Gastrocnemius medialis (tissue), 4 donors: ENCODE data around the gene QSOX2. TPM values are rescaled to one million over a fixed set of nuclear protein-coding genes. Genes with fewer than 3 reads are reported as not detected.

Source experiments
- ATAC-seq, 2 donors: fragments of 150-250 bp; one replicate each; pipeline ENCODE4 v1.9.1; 2016
- DNase-seq, 2 donors: peaks; one replicate each; pipeline ENCODE4 v3.0.0-alpha.2; 2019
- H3K27ac ChIP-seq, 4 donors: fragments of 200-600 bp; sonication (generic); 1 replicate in 1 of 4; 2 replicates in 3 of 4; pipeline ENCODE4 v1.5.1; 2016 to 2018; ENCODE audit warnings: mild to moderate bottlenecking in 2 of 4, moderate library complexity in 1 of 4
- H3K27me3 ChIP-seq, 3 donors: fragments of 200-600 bp; sonication (generic) in 2 of 3; 1 replicate in 1 of 3; 2 replicates in 2 of 3; pipeline versions ENCODE4 v1.5.1 to v1.6.0; 2016 to 2019; ENCODE audit warnings: mild to moderate bottlenecking in 1 of 3, moderate library complexity in 1 of 3
- H3K36me3 ChIP-seq, 2 donors: fragments of 200-600 bp; sonication (generic) in 1 of 2; one replicate each; pipeline ENCODE4 v1.5.1; 2017 to 2018
- H3K4me1 ChIP-seq, 2 donors: fragments of 200-600 bp; sonication (generic) in 1 of 2; one replicate each; pipeline ENCODE4 v1.5.1; 2016 to 2017; ENCODE audit warnings: mild to moderate bottlenecking in 2 of 2
- H3K4me3 ChIP-seq, 4 donors: fragments of 200-600 bp; sonication (generic) in 3 of 4; 1 replicate in 1 of 4; 2 replicates in 3 of 4; pipeline ENCODE4 v1.5.1; 2016 to 2019; ENCODE audit warnings: mild to moderate bottlenecking in 2 of 4
- H3K9me3 ChIP-seq, 3 donors: fragments of 200-600 bp; sonication (generic) in 2 of 3; 1 replicate in 1 of 3; 2 replicates in 2 of 3; pipeline ENCODE4 v1.5.1; 2016 to 2019
- POLR2A ChIP-seq, 2 donors: fragments of 450-650 bp; IDR thresholded peaks; one replicate each; pipeline ENCODE4 v1.6.1; 2017; ENCODE audit warnings: antibody characterized with exemption in 2 of 2, mild to moderate bottlenecking in 2 of 2, moderate library complexity in 2 of 2
- in situ Hi-C, 4 donors: fragments of 200-750 bp; cut with MboI; loops; one replicate each; pipeline versions ENCODE4 v1.15.0 to v1.8.0; 2017; ENCODE audit warnings: low sequenced_read_pairs in 4 of 4
- intact Hi-C: fragments of 100-400 bp; cut with DNase I; formaldehyde crosslinking; loops from one replicate; pipeline ENCODE4 v1.15.1; 2023; ENCODE audit warnings: low total_unique reads
- total RNA-seq, 4 donors: library from RNA; depleted of rRNA; stranded (reverse); fragments of >200 nt; gene quantifications; one replicate each; pipeline versions ENCODE4 v1.1.0 to v1.2.3, GENCODE V29; 2016
- TF ChIP-seq, protein P1 (sequence below), 5 experiments: fragments of 450-650 bp in 3 of 5; fragments of 200-600 bp in 2 of 5; sonication (generic) in 2 of 5; IDR thresholded peaks in 4 of 5; conservative IDR thresholded peaks in 1 of 5; 1 replicate in 4 of 5; 2 replicates in 1 of 5; pipeline ENCODE4 v1.5.1; 2016 to 2019; ENCODE audit warnings: antibody characterized with exemption in 5 of 5, mild to moderate bottlenecking in 3 of 5, moderate library complexity in 3 of 5

Gene QSOX2
- total RNA-seq, 4 donors from 2014 or later, result 3.3 to 5.8 (median 5.2) TPM

DNA sequence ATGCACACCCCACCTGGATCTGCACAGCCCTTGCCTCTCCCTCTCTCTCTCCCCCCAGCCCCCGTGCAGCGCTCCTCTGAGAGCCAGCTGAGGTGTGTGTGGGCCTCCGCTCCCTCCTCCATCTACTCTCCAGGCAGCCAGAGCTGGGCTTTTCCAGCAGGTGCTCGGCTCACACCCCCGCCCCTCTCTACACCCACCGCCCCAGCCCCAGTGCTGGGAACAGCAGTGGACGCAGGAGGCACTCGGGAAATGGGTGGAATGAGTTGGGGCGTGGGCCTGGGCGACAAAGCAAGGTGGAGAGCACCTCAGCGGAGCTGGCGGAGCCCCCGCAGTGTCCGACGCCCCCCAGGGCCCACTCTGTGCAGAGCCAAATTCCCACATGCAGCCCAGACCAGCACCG lies 27.3 kb downstream of the QSOX2 start:
- ATAC-seq, result no peak
- in situ Hi-C loops, result no loop called here
- intact Hi-C loops, result no loop called here
- no peak for DNase-seq
- H3K9me3 ChIP-seq, result no peaks in the 10 kb centered on the region
- H3K27me3 ChIP-seq, result no peaks in the 10 kb centered on the region
- no peak for TF ChIP-seq POLR2A (IDR thresholded peaks at IDR 0.05)
- TF ChIP-seq, protein P1, sequence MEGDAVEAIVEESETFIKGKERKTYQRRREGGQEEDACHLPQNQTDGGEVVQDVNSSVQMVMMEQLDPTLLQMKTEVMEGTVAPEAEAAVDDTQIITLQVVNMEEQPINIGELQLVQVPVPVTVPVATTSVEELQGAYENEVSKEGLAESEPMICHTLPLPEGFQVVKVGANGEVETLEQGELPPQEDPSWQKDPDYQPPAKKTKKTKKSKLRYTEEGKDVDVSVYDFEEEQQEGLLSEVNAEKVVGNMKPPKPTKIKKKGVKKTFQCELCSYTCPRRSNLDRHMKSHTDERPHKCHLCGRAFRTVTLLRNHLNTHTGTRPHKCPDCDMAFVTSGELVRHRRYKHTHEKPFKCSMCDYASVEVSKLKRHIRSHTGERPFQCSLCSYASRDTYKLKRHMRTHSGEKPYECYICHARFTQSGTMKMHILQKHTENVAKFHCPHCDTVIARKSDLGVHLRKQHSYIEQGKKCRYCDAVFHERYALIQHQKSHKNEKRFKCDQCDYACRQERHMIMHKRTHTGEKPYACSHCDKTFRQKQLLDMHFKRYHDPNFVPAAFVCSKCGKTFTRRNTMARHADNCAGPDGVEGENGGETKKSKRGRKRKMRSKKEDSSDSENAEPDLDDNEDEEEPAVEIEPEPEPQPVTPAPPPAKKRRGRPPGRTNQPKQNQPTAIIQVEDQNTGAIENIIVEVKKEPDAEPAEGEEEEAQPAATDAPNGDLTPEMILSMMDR (IDR thresholded peaks at IDR 0.05 in 4 of 5, conservative IDR thresholded peaks at IDR 0.05 in 1 of 5), result no peak
- H3K4me3 ChIP-seq, result no peak overlapping the region
- no peaks in the 10 kb centered on the region for H3K4me1 ChIP-seq
- H3K36me3 ChIP-seq, result peaks cover 0 to 63% of the 10 kb centered on the region in 2 donors
- H3K27ac ChIP-seq, result no peak overlapping the region

DNA sequence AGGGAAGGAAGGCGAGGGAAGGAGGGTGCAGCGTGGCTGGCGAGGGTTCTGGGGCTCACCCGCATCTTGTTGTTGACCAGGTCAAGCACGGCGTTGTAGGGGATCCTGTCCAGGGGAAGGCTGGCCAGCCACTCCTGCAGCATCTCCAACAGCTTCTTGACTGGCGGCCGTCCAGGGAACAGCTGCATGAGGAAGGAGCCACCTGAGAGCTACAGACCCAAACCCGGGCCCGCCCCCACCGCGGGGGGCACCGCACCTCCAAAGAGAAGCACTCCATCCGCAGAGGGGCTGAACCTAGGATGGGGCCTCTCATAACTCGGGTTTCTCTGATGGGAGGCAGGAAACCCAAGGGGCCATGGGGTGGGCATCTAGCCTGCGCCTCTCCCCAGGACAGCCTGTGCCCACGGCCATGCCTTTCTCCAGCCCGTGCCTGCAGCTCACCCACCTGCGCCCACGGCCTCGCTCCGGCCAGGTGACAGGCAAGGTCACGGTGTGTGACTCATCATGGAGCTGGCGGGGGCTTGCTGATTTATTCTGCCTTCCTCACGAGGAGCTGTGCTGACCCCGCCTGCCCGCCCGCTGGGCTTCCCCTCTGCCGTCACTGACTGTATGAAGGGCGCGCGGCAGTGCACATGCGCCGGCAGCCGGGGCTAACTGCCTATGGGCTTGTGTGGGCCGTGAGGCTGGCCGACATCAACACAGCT lies 28.9 kb downstream of the QSOX2 start:
- H3K9me3 ChIP-seq, result no peaks in the 10 kb centered on the region
- H3K4me3 ChIP-seq, result no peak overlapping the region
- H3K4me1 ChIP-seq, result no peaks in the 10 kb centered on the region
- TF ChIP-seq, protein P1 (IDR thresholded peaks at IDR 0.05 in 4 of 5, conservative IDR thresholded peaks at IDR 0.05 in 1 of 5), result no peak
- no peak for TF ChIP-seq POLR2A (IDR thresholded peaks at IDR 0.05)
- intact Hi-C loops (no loop called here), in situ Hi-C loops (no loop called here)
- H3K36me3 ChIP-seq, result peaks cover 0 to 62% of the 10 kb centered on the region in 2 donors
- DNase-seq, result no peak
- ATAC-seq, result no peak
- no peak overlapping the region for H3K27ac ChIP-seq
- H3K27me3 ChIP-seq, result no peaks in the 10 kb centered on the region

DNA sequence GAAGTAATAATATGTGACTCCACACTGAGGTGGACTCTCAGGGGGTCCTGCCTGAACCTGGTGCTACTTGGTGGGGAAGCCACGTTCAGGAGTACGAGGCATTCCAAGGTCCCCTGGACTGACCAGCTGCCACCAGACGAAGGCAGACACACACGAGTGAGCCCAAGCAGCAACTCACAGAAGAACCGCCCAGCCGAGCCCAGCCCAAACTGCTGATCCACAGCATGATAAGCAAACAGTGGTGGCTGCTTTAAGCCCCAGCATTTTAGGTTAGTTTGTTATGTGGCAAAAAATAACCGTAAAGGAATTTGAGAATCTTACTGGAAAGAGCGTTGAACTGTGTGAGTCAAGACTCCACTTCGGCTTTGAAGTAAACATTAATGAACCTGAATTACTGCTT lies 31.9 kb downstream of the QSOX2 start:
- Histone ChIP-seq H3K9me3 (no peaks in the 10 kb centered on the region), H3K4me1 (no peaks in the 10 kb centered on the region), H3K4me3 (no peak overlapping the region), H3K27me3 (no peaks in the 10 kb centered on the region), H3K27ac (no peak overlapping the region), H3K36me3 (peaks cover 0 to 75% of the 10 kb centered on the region in 2 donors)
- ATAC-seq (no peak), DNase-seq (no peak)
- no peak for TF ChIP-seq POLR2A (IDR thresholded peaks at IDR 0.05)
- TF ChIP-seq, protein P1 (IDR thresholded peaks at IDR 0.05 in 4 of 5, conservative IDR thresholded peaks at IDR 0.05 in 1 of 5), result no peak
- in situ Hi-C loops, result no loop called here
- intact Hi-C loops, result no loop called here

DNA sequence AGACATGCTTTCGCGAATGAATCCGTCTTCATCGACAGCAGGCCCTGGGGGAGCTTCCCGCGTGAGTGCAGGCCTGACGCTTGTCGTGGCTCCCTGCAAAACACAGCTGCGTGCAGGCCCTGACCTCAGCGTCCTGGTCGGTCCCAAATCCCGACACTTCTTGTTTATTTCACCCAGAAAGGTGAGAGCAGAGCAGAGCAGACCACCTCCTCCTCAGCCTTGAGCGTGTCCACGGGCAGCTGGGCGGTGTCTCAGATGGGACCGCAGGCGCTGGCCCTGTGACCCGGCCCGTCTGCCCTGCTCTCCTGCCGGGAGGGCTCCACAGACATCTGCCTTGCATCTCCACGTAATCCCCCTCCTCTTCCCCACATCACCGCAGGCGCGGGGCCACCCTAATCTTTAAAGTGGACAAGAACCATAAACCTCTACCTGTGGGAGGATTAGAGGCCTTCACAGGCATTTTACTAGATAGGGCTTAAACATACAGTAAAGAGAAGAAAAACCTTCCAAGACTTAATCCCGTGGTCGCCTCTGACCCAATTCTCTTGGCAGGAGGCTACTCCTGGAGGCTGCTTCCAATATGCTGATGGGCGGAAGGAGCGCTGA lies 33.2 kb downstream of the QSOX2 start:
- intact Hi-C loops (no loop called here), in situ Hi-C loops (no loop called here)
- DNase-seq, result no peak
- Histone ChIP-seq H3K4me3 (no peak overlapping the region), H3K36me3 (peaks cover 0 to 68% of the 10 kb centered on the region in 2 donors), H3K27ac (no peak overlapping the region), H3K27me3 (no peaks in the 10 kb centered on the region), H3K9me3 (no peaks in the 10 kb centered on the region), H3K4me1 (no peaks in the 10 kb centered on the region)
- no peak for ATAC-seq
- no peak for TF ChIP-seq POLR2A (IDR thresholded peaks at IDR 0.05)
- TF ChIP-seq, protein P1 (IDR thresholded peaks at IDR 0.05 in 4 of 5, conservative IDR thresholded peaks at IDR 0.05 in 1 of 5), result no peak
